Transverse colon (tissue), 4 donors: ENCODE data around the gene KCNN3.

Experiments used
- CTCF ChIP-seq, 5 experiments: fragments of 200-600 bp in 3 of 5; fragments of 450-650 bp in 2 of 5; sonication (generic) in 3 of 5; IDR thresholded peaks; 1 replicate in 2 of 5; 2 replicates in 3 of 5; pipeline ENCODE4 v1.5.1; 2016 to 2017; ENCODE audit warnings: antibody characterized with exemption in 5 of 5, inconsistent platforms in 3 of 5, mild to moderate bottlenecking in 2 of 5, moderate library complexity in 1 of 5
- POLR2A ChIP-seq: fragments of 450-650 bp; IDR thresholded peaks from one replicate; pipeline ENCODE4 v1.6.1; 2016; ENCODE audit warnings: antibody characterized with exemption, mild to moderate bottlenecking, moderate library complexity
- POLR2AphosphoS5 ChIP-seq, 3 donors: sonication (generic); formaldehyde crosslinking; IDR thresholded peaks; one replicate each; pipeline ENCODE4 v1.6.1; 2016; ENCODE audit warnings: antibody characterized with exemption in 3 of 3

GRCh38 chr1:154741327-154741726, 128.8 kb downstream of the KCNN3 start:
- TF ChIP-seq CTCF (IDR thresholded peaks at IDR 0.05) (no peak), POLR2A (no peak), POLR2AphosphoS5 (IDR thresholded peaks at IDR 0.05) (no peak)
